ENCODE results near the gene PFDN5.

Gene PFDN5

DNA sequence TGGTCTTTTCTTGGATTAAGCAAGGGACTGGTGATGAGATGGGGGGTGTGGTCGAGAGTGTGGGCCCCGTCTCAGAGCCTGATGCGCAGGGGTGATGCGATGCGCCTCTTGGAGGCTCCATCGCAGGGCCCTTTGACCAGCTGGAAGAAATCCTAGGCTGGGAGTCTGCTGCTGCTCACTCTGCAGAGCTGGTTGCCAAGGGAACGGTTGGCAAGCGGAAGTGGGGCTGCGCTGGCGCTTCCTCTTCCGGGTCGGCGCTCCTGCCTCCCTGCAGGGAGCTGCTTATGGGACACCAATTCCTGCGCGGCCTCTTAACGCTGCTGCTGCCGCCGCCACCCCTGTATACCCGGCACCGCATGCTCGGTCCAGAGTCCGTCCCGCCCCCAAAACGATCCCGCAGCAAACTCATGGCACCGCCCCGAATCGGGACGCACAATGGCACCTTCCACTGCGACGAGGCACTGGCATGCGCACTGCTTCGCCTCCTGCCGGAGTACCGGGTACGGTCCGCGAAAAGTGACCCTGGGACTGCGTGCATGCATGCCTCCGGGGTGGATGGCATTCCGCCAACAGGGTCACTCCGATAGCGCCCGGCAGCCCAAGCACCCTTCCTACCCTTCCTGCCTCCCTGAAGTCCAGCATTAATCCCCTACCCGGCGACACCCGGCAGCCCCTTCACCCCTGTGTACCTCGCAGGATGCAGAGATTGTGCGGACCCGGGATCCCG is 4.3 kb downstream of the PFDN5 start, which contains the start of gene MYG1:
Gene MYG1 (plus strand): TSS at position 242 of the 727 bp plus-strand sequence. CDS start 43 bp downstream, at position 285.
- Histone ChIP-seq H3K27ac (replicated peaks; ENCODE audit: low read length) (peak within 1 kb of the TSS; percentile 65), H3K4me2 (ENCODE audit: insufficient read depth, low read length, poor library complexity, severe bottlenecking) (peak within 1 kb of the TSS; percentile 85), H4K8ac (ENCODE audit: low read depth, low read length) (no peak within 1 kb of the TSS), H2BK120ac (ENCODE audit: low read depth, low read length) (peak within 1 kb of the TSS; percentile 21), H3K23ac (ENCODE audit: low read depth, low read length, poor library complexity) (peak within 1 kb of the TSS; percentile 6), H3K9me3 (replicated peaks in 1 of 2; ENCODE audit: control insufficient read depth in 2 of 2, insufficient read depth in 1 of 2, low read depth in 1 of 2, low read length in 2 of 2) (no peaks in the 10 kb centered on the region), H3K27me3 (ENCODE audit: control insufficient read depth in 3 of 3, insufficient read depth in 3 of 3, low read depth in 1 of 3, low read length in 3 of 3) (no peaks in the 10 kb centered on the region), H3K9ac (ENCODE audit: low read depth, low read length, poor library complexity) (peak within 1 kb of the TSS; percentile 92), H2AK5ac (ENCODE audit: low read depth, low read length) (no peak within 1 kb of the TSS), H3K18ac (ENCODE audit: low read length) (peak within 1 kb of the TSS; percentile 73), H3K4me3 (ENCODE audit: low read length in 2 of 2) (peak within 1 kb of the TSS; percentile 83 to 94), H2AFZ (ENCODE audit: low read length) (peak within 1 kb of the TSS; percentile 91), H3K4me1 (ENCODE audit: control insufficient read depth in 2 of 2, insufficient read depth in 1 of 2, low read depth in 1 of 2, low read length in 2 of 2) (peaks cover 8 to 11% of the 10 kb centered on the region in 2 donors), H3K79me1 (ENCODE audit: low read depth, low read length) (peaks cover 8% of the 10 kb centered on the region), H2BK15ac (ENCODE audit: low read length) (no peak within 1 kb of the TSS), H3K36me3 (replicated peaks in 1 of 2; ENCODE audit: control insufficient read depth in 2 of 2, insufficient read depth in 2 of 2, low read length in 2 of 2) (peaks cover 23 to 58% of the 10 kb centered on the region in 2 donors), H3K14ac (ENCODE audit: low read length) (peak within 1 kb of the TSS; percentile 12), H3K4ac (ENCODE audit: low read length) (no peak within 1 kb of the TSS), H2BK12ac (ENCODE audit: low read length) (no peak within 1 kb of the TSS), H2BK5ac (ENCODE audit: low read length) (peak within 1 kb of the TSS; percentile 7), H4K91ac (ENCODE audit: low read depth, low read length, poor library complexity) (no peak within 1 kb of the TSS)
- WGBS, 2 donors (ENCODE audit: extremely low coverage in 2 of 2, insufficient read length in 2 of 2, insufficient replicate concordance in 1 of 2) = no CpG with 5 or more reads among the region's 51 CpGs
- peak; percentile 81 for DNase-seq (ENCODE audit: low spot score)

DNA sequence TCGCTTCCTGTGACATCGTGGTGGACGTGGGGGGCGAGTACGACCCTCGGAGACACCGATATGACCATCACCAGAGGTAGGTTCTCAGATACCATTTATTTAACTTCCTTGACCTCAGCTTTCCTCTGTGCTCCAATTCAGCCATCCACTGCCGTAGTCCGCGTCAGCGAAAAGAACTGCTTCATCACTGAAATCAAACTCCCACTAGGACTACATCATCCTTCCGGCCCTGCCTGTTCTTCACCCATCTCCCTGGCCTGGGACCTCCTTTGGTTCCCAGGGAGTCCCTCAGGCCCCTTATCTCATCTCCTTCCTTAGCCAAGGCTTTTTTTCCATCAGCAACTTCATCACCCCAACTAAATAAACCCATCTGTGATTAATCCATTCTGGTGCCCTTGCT is 4.8 kb downstream of the PFDN5 start:
- H3K14ac ChIP-seq (ENCODE audit: low read length) = no peak overlapping the region
- H2AK5ac ChIP-seq (ENCODE audit: low read depth, low read length) = no peak overlapping the region
- peaks cover 8% of the 10 kb centered on the region for H3K79me1 ChIP-seq (ENCODE audit: low read depth, low read length)
- H2BK15ac ChIP-seq (ENCODE audit: low read length) = no peak overlapping the region
- H3K23ac ChIP-seq (ENCODE audit: low read depth, low read length, poor library complexity) = peak overlapping the region; percentile 6
- no CpG with 5 or more reads among the region's 12 CpGs for WGBS, 2 donors (ENCODE audit: extremely low coverage in 2 of 2, insufficient read length in 2 of 2, insufficient replicate concordance in 1 of 2)
- peak overlapping the region; percentile 92 for H3K9ac ChIP-seq (ENCODE audit: low read depth, low read length, poor library complexity)
- peaks cover 6 to 11% of the 10 kb centered on the region in 2 donors for H3K4me1 ChIP-seq (ENCODE audit: control insufficient read depth in 2 of 2, insufficient read depth in 1 of 2, low read depth in 1 of 2, low read length in 2 of 2)
- H3K4me2 ChIP-seq (ENCODE audit: insufficient read depth, low read length, poor library complexity, severe bottlenecking) = peak overlapping the region; percentile 85
- H3K4me3 ChIP-seq (ENCODE audit: low read length in 2 of 2) = peak overlapping the region; percentile 83 to 94
- H3K27me3 ChIP-seq (ENCODE audit: control insufficient read depth in 3 of 3, insufficient read depth in 3 of 3, low read depth in 1 of 3, low read length in 3 of 3) = no peaks in the 10 kb centered on the region
- no peak overlapping the region for H3K27ac ChIP-seq (replicated peaks; ENCODE audit: low read length)
- no peak for DNase-seq (ENCODE audit: low spot score)
- no peak overlapping the region for H4K8ac ChIP-seq (ENCODE audit: low read depth, low read length)
- no peak overlapping the region for H4K91ac ChIP-seq (ENCODE audit: low read depth, low read length, poor library complexity)
- H2AFZ ChIP-seq (ENCODE audit: low read length) = peak overlapping the region; percentile 91
- H3K4ac ChIP-seq (ENCODE audit: low read length) = no peak overlapping the region
- H2BK12ac ChIP-seq (ENCODE audit: low read length) = no peak overlapping the region
- H3K36me3 ChIP-seq (replicated peaks in 1 of 2; ENCODE audit: control insufficient read depth in 2 of 2, insufficient read depth in 2 of 2, low read length in 2 of 2) = peaks cover 25 to 60% of the 10 kb centered on the region in 2 donors
- peak overlapping the region; percentile 7 for H2BK5ac ChIP-seq (ENCODE audit: low read length)
- no peaks in the 10 kb centered on the region for H3K9me3 ChIP-seq (replicated peaks in 1 of 2; ENCODE audit: control insufficient read depth in 2 of 2, insufficient read depth in 1 of 2, low read depth in 1 of 2, low read length in 2 of 2)
- peak overlapping the region; percentile 21 for H2BK120ac ChIP-seq (ENCODE audit: low read depth, low read length)
- no peak overlapping the region for H3K18ac ChIP-seq (ENCODE audit: low read length)

DNA sequence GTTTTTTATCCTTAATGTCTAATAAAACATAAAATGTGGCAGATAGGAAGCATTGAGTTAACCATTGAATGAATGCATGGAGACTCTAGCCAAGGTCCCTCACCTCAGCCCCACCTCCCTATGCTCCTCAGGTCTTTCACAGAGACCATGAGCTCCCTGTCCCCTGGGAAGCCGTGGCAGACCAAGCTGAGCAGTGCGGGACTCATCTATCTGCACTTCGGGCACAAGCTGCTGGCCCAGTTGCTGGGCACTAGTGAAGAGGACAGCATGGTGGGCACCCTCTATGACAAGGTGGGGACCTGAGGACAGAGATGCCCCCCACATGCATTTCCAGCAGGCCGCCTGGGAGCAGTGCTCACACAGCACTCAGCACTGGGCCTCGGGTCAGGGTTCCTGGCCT is 7.6 kb downstream of the PFDN5 start:
- WGBS, 2 donors (ENCODE audit: extremely low coverage in 2 of 2, insufficient read length in 2 of 2, insufficient replicate concordance in 1 of 2) = no CpG with 5 or more reads among the region's 5 CpGs

DNA sequence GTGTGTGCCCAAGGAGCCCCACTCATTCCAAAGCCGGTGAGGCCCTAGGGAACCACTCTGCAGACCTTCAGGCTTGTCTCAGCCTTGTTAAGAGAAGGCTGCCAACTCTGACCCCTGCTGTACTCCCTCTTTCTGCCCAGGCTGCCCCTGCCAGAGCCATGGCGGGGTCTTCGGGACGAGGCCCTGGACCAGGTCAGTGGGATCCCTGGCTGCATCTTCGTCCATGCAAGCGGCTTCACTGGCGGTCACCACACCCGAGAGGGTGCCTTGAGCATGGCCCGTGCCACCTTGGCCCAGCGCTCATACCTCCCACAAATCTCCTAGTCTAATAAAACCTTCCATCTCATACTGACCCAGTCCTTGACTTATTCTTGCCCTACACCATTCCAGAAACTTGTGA is 11.5 kb downstream of the PFDN5 start:
- H3K9ac ChIP-seq (ENCODE audit: low read depth, low read length, poor library complexity) = no peak overlapping the region
- H3K4ac ChIP-seq (ENCODE audit: low read length) = no peak overlapping the region
- H3K4me2 ChIP-seq (ENCODE audit: insufficient read depth, low read length, poor library complexity, severe bottlenecking) = no peak overlapping the region
- H3K27me3 ChIP-seq (ENCODE audit: control insufficient read depth in 3 of 3, insufficient read depth in 3 of 3, low read depth in 1 of 3, low read length in 3 of 3) = no peaks in the 10 kb centered on the region
- no peaks in the 10 kb centered on the region for H3K4me1 ChIP-seq (ENCODE audit: control insufficient read depth in 2 of 2, insufficient read depth in 1 of 2, low read depth in 1 of 2, low read length in 2 of 2)
- no peak for DNase-seq (ENCODE audit: low spot score)
- H2BK120ac ChIP-seq (ENCODE audit: low read depth, low read length) = no peak overlapping the region
- no peak overlapping the region for H3K23ac ChIP-seq (ENCODE audit: low read depth, low read length, poor library complexity)
- WGBS, 2 donors (ENCODE audit: extremely low coverage in 2 of 2, insufficient read length in 2 of 2, insufficient replicate concordance in 1 of 2) = no CpG with 5 or more reads among the region's 10 CpGs
- no peak overlapping the region for H3K27ac ChIP-seq (replicated peaks; ENCODE audit: low read length)
- no peak overlapping the region for H2AK5ac ChIP-seq (ENCODE audit: low read depth, low read length)
- H3K9me3 ChIP-seq (replicated peaks in 1 of 2; ENCODE audit: control insufficient read depth in 2 of 2, insufficient read depth in 1 of 2, low read depth in 1 of 2, low read length in 2 of 2) = no peaks in the 10 kb centered on the region
- H2BK5ac ChIP-seq (ENCODE audit: low read length) = no peak overlapping the region
- H3K36me3 ChIP-seq (replicated peaks in 1 of 2; ENCODE audit: control insufficient read depth in 2 of 2, insufficient read depth in 2 of 2, low read length in 2 of 2) = peaks cover 55 to 83% of the 10 kb centered on the region in 2 donors
- no peak overlapping the region for H4K8ac ChIP-seq (ENCODE audit: low read depth, low read length)
- no peak overlapping the region for H4K91ac ChIP-seq (ENCODE audit: low read depth, low read length, poor library complexity)
- H3K79me1 ChIP-seq (ENCODE audit: low read depth, low read length) = peaks cover 2% of the 10 kb centered on the region
- no peak overlapping the region for H3K14ac ChIP-seq (ENCODE audit: low read length)
- no peak overlapping the region for H3K18ac ChIP-seq (ENCODE audit: low read length)
- no peak overlapping the region for H3K4me3 ChIP-seq (ENCODE audit: low read length in 2 of 2)
- no peak overlapping the region for H2BK12ac ChIP-seq (ENCODE audit: low read length)
- no peak overlapping the region for H2BK15ac ChIP-seq (ENCODE audit: low read length)
- no peak overlapping the region for H2AFZ ChIP-seq (ENCODE audit: low read length)

More for the DNA sequence above, 7.6 kb downstream of the PFDN5 start:
- Histone ChIP-seq H3K9ac (ENCODE audit: low read depth, low read length, poor library complexity) (no peak overlapping the region), H3K4me3 (ENCODE audit: low read length in 2 of 2) (no peak overlapping the region), H4K8ac (ENCODE audit: low read depth, low read length) (no peak overlapping the region), H3K18ac (ENCODE audit: low read length) (no peak overlapping the region), H3K4ac (ENCODE audit: low read length) (no peak overlapping the region), H3K23ac (ENCODE audit: low read depth, low read length, poor library complexity) (no peak overlapping the region), H3K27ac (replicated peaks; ENCODE audit: low read length) (no peak overlapping the region), H3K79me1 (ENCODE audit: low read depth, low read length) (peaks cover 2% of the 10 kb centered on the region), H4K91ac (ENCODE audit: low read depth, low read length, poor library complexity) (no peak overlapping the region), H2BK12ac (ENCODE audit: low read length) (no peak overlapping the region), H3K27me3 (ENCODE audit: control insufficient read depth in 3 of 3, insufficient read depth in 3 of 3, low read depth in 1 of 3, low read length in 3 of 3) (no peaks in the 10 kb centered on the region), H2AFZ (ENCODE audit: low read length) (no peak overlapping the region), H3K14ac (ENCODE audit: low read length) (no peak overlapping the region), H2BK120ac (ENCODE audit: low read depth, low read length) (no peak overlapping the region), H3K9me3 (replicated peaks in 1 of 2; ENCODE audit: control insufficient read depth in 2 of 2, insufficient read depth in 1 of 2, low read depth in 1 of 2, low read length in 2 of 2) (no peaks in the 10 kb centered on the region), H2BK15ac (ENCODE audit: low read length) (no peak overlapping the region), H3K4me2 (ENCODE audit: insufficient read depth, low read length, poor library complexity, severe bottlenecking) (no peak overlapping the region), H3K36me3 (replicated peaks in 1 of 2; ENCODE audit: control insufficient read depth in 2 of 2, insufficient read depth in 2 of 2, low read length in 2 of 2) (peaks cover 46 to 73% of the 10 kb centered on the region in 2 donors), H2BK5ac (ENCODE audit: low read length) (no peak overlapping the region), H3K4me1 (ENCODE audit: control insufficient read depth in 2 of 2, insufficient read depth in 1 of 2, low read depth in 1 of 2, low read length in 2 of 2) (peaks cover 4 to 11% of the 10 kb centered on the region in 2 donors), H2AK5ac (ENCODE audit: low read depth, low read length) (no peak overlapping the region)
- no peak for DNase-seq (ENCODE audit: low spot score)
